ENCODE results near the gene SAP30. TPM values are rescaled to one million over a fixed set of nuclear protein-coding genes. Genes with fewer than 3 reads are reported as not detected.
A peak's percentile ranks its signal among the peaks of the same experiment; 100 is the strongest.

The SAP30 gene
- total and polyA plus RNA-seq, 12 donors, result 4.4 to 39.1 (median 12.6) TPM

GRCh38 chr4:173330590-173330989, 40.2 kb upstream of the SAP30 start:
- 89 to 93% (median 92%) methylated on average over 2 of the region's 2 CpGs for WGBS, 4 donors
- Histone ChIP-seq H3K4me1 (replicated peaks in 1 of 2) (peaks cover 0 to 14% of the 10 kb centered on the region in 2 donors), H3K9me3 (replicated peaks in 1 of 3) (no peaks in the 10 kb centered on the region), H3K4me3 (no peak overlapping the region), H3K27me3 (no peaks in the 10 kb centered on the region), H3K36me3 (replicated peaks in 1 of 2) (no peaks in the 10 kb centered on the region), H3K27ac (no peak overlapping the region)
- TF ChIP-seq POLR2A (IDR thresholded peaks at IDR 0.05), result no peak
- no peak for TF ChIP-seq CTCF (IDR thresholded peaks at IDR 0.05)
- no peak for DNase-seq
- intact Hi-C loops (cut with DNase I), result loop anchor here in 1 of 2 donors (5.0 kb wide), 1 partner anchor 42 kb away; the partner anchor contains the start of gene SAP30

GRCh38 chr4:173332021-173332487, 38.7 kb upstream of the SAP30 start:
- WGBS, 4 donors, result 55 to 63% (median 58%) methylated on average over 6 of the region's 6 CpGs
- Histone ChIP-seq H3K36me3 (replicated peaks in 1 of 2) (no peaks in the 10 kb centered on the region), H3K4me1 (replicated peaks in 1 of 2) (peaks cover 0 to 15% of the 10 kb centered on the region in 2 donors), H3K9me3 (replicated peaks in 1 of 3) (no peaks in the 10 kb centered on the region), H3K4me3 (peak overlapping the region in 1 of 4 donors; percentile 76), H3K27me3 (no peaks in the 10 kb centered on the region), H3K27ac (peak overlapping the region in 1 of 5 donors; percentile 100)
- DNase-seq, result no peak
- intact Hi-C loops (cut with DNase I), result loop anchor here in 1 of 2 donors (5.0 kb wide), 1 partner anchor 40 kb away; the partner anchor contains the start of gene SAP30
- TF ChIP-seq CTCF (IDR thresholded peaks at IDR 0.05) (no peak), POLR2A (IDR thresholded peaks at IDR 0.05) (no peak)

GRCh38 chr4:173332963-173333657, 37.6 kb upstream of the SAP30 start:
- Histone ChIP-seq H3K36me3 (replicated peaks in 1 of 2) (no peaks in the 10 kb centered on the region), H3K4me1 (replicated peaks in 1 of 2) (peaks cover 0 to 15% of the 10 kb centered on the region in 2 donors), H3K27ac (peak overlapping the region in 4 of 5 donors; percentile 94 to 100 (median 96)), H3K27me3 (no peaks in the 10 kb centered on the region), H3K9me3 (replicated peaks in 1 of 3) (no peaks in the 10 kb centered on the region), H3K4me3 (peak overlapping the region; percentile 4 to 99 (median 66))
- DNase-seq, result peak in 1 of 7 donors; percentile 37
- no peak for TF ChIP-seq POLR2A (IDR thresholded peaks at IDR 0.05)
- TF ChIP-seq CTCF (IDR thresholded peaks at IDR 0.05), result no peak
- intact Hi-C loops (cut with DNase I), result loop anchor here in 1 of 2 donors (5.0 kb wide), 1 partner anchor 39 kb away; the partner anchor contains the start of gene SAP30
- WGBS, 4 donors, result 10 to 15% (median 11%) methylated on average over 17 to 21 of the region's 21 CpGs

GRCh38 chr4:173333658-173334084, 37.1 kb upstream of the SAP30 start:
- H3K27me3 ChIP-seq, result no peaks in the 10 kb centered on the region
- H3K4me1 ChIP-seq (replicated peaks in 1 of 2), result peaks cover 0 to 15% of the 10 kb centered on the region in 2 donors
- DNase-seq, result peak; percentile 53 to 74 (median 65)
- H3K36me3 ChIP-seq (replicated peaks in 1 of 2), result no peaks in the 10 kb centered on the region
- 0% methylated on average over 9 to 53 of the region's 53 CpGs for WGBS, 4 donors
- H3K9me3 ChIP-seq (replicated peaks in 1 of 3), result no peaks in the 10 kb centered on the region
- H3K4me3 ChIP-seq, result peak overlapping the region; percentile 50 to 99 (median 66)
- no peak for TF ChIP-seq CTCF (IDR thresholded peaks at IDR 0.05)
- no peak for TF ChIP-seq POLR2A (IDR thresholded peaks at IDR 0.05)
- intact Hi-C loops (cut with DNase I), result loop anchor here in 1 of 2 donors (5.0 kb wide), 1 partner anchor 39 kb away; the partner anchor contains the start of gene SAP30
- peak overlapping the region; percentile 94 to 100 (median 96) for H3K27ac ChIP-seq
